OCI-LY1 (cell line): ENCODE data around the gene XCR1.

Source experiments
- H2AFZ ChIP-seq: fragments of 200-600 bp; sonication (generic), shearing (Covaris generic); 2 replicates; pipeline ENCODE4 v1.6.0; 2014; ENCODE audit warnings: antibody characterized with exemption, mild to moderate bottlenecking, low read length
- H3F3A ChIP-seq: fragments of 200-600 bp; sonication (generic), shearing (Covaris generic); 2 replicates; pipeline ENCODE4 v1.6.0; 2014; ENCODE audit warnings: mild to moderate bottlenecking, antibody characterized with exemption, low read length, moderate library complexity; ENCODE audit not compliant: insufficient read depth
- H3K27ac ChIP-seq: fragments of 200-600 bp; sonication (generic); 2 replicates; pipeline ENCODE4 v1.5.1; 2014; ENCODE audit warnings: low read length, mixed run types, mild to moderate bottlenecking, low read depth; ENCODE audit not compliant: poor library complexity, severe bottlenecking
- H3K27me3 ChIP-seq: fragments of 200-600 bp; sonication (generic); 2 replicates; pipeline ENCODE4 v1.6.0; 2014; ENCODE audit warnings: antibody characterized with exemption, mild to moderate bottlenecking, low read length, moderate library complexity; ENCODE audit not compliant: insufficient read depth
- H3K36me3 ChIP-seq: fragments of 200-600 bp; sonication (generic); 2 replicates; pipeline ENCODE4 v1.6.1; 2014; ENCODE audit warnings: mild to moderate bottlenecking, antibody characterized with exemption, low read length, moderate library complexity, mixed read lengths; ENCODE audit not compliant: insufficient read depth
- H3K4me1 ChIP-seq: fragments of 200-600 bp; sonication (generic); 2 replicates; pipeline ENCODE4 v1.5.1; 2014; ENCODE audit warnings: mild to moderate bottlenecking, low read length, moderate library complexity; ENCODE audit not compliant: insufficient read depth, severe bottlenecking
- H3K4me2 ChIP-seq: fragments of 200-600 bp; sonication (generic), shearing (Covaris generic); 2 replicates; pipeline ENCODE4 v1.6.1; 2014; ENCODE audit warnings: low read length
- H3K4me3 ChIP-seq: fragments of 200-600 bp; sonication (generic); 2 replicates; pipeline ENCODE4 v1.5.1; 2014; ENCODE audit warnings: low read length, low read depth, mild to moderate bottlenecking, mixed read lengths; ENCODE audit not compliant: poor library complexity, severe bottlenecking
- H3K79me2 ChIP-seq: fragments of 200-600 bp; shearing (Covaris generic); 2 replicates; pipeline ENCODE4 v1.6.1; 2016; ENCODE audit warnings: mixed run types, low read length, mixed read lengths; ENCODE audit not compliant: insufficient read depth
- H3K9ac ChIP-seq: fragments of 200-600 bp; sonication (generic), shearing (Covaris generic); 2 replicates; pipeline ENCODE4 v1.6.1; 2014; ENCODE audit warnings: mild to moderate bottlenecking, low read length, mixed read lengths
- H3K9me2 ChIP-seq: fragments of 200-600 bp; sonication (generic), shearing (Covaris generic); 2 replicates; pipeline ENCODE4 v1.6.1; 2014; ENCODE audit warnings: low read depth, mild to moderate bottlenecking, low read length, mixed read lengths
- H3K9me3 ChIP-seq: fragments of 200-600 bp; shearing (Covaris generic); 2 replicates; pipeline ENCODE4 v1.6.1; 2014; ENCODE audit warnings: low read length, mixed read lengths
- H4K20me1 ChIP-seq: fragments of 200-600 bp; sonication (generic), shearing (Covaris generic); 2 replicates; pipeline ENCODE4 v1.6.0; 2016; ENCODE audit warnings: mild to moderate bottlenecking, low read length; ENCODE audit not compliant: insufficient read depth
- EZH2 ChIP-seq: fragments of 200-600 bp; sonication (generic), shearing (Covaris generic); IDR thresholded peaks from 2 replicates; pipeline ENCODE4 v1.8.0; 2017; ENCODE audit warnings: borderline replicate concordance, mixed run types, mild to moderate bottlenecking, antibody characterized with exemption, low read length, moderate library complexity, mixed read lengths
- TF ChIP-seq, protein P1 (sequence below): fragments of 200-600 bp; sonication (generic), shearing (Covaris generic); IDR thresholded peaks from 2 replicates; pipeline ENCODE4 v1.5.1; 2017; ENCODE audit warnings: mild to moderate bottlenecking, antibody characterized with exemption, low read length, moderate library complexity, mixed read lengths

The XCR1 gene

DNA sequence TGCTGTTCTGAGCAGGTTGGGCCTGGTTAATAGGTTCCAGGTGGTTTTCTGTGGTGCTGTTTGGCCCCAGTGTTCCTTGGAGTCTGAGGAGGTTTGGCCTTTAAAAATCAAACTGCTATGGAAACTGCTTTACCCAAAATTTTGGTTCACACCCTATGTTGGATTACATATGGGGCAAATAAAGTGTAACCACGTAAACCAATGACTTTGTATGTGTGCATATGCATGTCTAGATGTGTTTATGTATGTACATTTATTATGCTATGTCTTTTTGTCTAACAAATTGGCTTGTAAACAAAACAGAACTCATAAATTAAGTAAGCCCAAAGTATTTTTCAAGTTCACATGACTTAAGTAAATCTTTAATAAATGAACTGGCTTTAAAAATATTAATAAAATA lies 8.9 kb upstream of the XCR1 start:
- Histone ChIP-seq H3F3A (no peaks in the 10 kb centered on the region), H3K9me2 (no peaks in the 10 kb centered on the region), H3K27me3 (no peaks in the 10 kb centered on the region; the same call in 1 of the 2 replicates), H3K27ac (no peak overlapping the region), H3K79me2 (no peaks in the 10 kb centered on the region), H3K4me3 (no peak overlapping the region), H4K20me1 (no peaks in the 10 kb centered on the region), H3K4me2 (no peak overlapping the region), H2AFZ (no peak overlapping the region), H3K9me3 (peaks cover 3% of the 10 kb centered on the region; the same call in 1 of the 2 replicates), H3K9ac (no peak overlapping the region), H3K36me3 (no peaks in the 10 kb centered on the region), H3K4me1 (no peaks in the 10 kb centered on the region)
- no peak for TF ChIP-seq EZH2
- TF ChIP-seq, protein P1, sequence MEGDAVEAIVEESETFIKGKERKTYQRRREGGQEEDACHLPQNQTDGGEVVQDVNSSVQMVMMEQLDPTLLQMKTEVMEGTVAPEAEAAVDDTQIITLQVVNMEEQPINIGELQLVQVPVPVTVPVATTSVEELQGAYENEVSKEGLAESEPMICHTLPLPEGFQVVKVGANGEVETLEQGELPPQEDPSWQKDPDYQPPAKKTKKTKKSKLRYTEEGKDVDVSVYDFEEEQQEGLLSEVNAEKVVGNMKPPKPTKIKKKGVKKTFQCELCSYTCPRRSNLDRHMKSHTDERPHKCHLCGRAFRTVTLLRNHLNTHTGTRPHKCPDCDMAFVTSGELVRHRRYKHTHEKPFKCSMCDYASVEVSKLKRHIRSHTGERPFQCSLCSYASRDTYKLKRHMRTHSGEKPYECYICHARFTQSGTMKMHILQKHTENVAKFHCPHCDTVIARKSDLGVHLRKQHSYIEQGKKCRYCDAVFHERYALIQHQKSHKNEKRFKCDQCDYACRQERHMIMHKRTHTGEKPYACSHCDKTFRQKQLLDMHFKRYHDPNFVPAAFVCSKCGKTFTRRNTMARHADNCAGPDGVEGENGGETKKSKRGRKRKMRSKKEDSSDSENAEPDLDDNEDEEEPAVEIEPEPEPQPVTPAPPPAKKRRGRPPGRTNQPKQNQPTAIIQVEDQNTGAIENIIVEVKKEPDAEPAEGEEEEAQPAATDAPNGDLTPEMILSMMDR, result no peak

- Histone ChIP-seq H3K9me3 (peaks cover 18% of the 10 kb centered on the region), H3K4me2 (no peak overlapping the region), H3K79me2 (no peaks in the 10 kb centered on the region), H2AFZ (no peak overlapping the region), H3K4me3 (no peak overlapping the region), H3K9ac (no peak overlapping the region), H3K27ac (no peak overlapping the region), H3K4me1 (no peaks in the 10 kb centered on the region), H3K27me3 (no peaks in the 10 kb centered on the region; the same call in 1 of the 2 replicates), H3F3A (no peaks in the 10 kb centered on the region), H3K9me2 (no peaks in the 10 kb centered on the region), H3K36me3 (no peaks in the 10 kb centered on the region; the same call in 1 of the 2 replicates), H4K20me1 (no peaks in the 10 kb centered on the region)
- TF ChIP-seq, protein P1, result no peak
- no peak for TF ChIP-seq EZH2
Observed at GRCh38 chr3:46031747-46032146, 4.5 kb upstream of the XCR1 start.

GRCh38 chr3:46031269-46031668 lies 4.0 kb upstream of the XCR1 start:
- Histone ChIP-seq H3K4me3 (no peak overlapping the region), H3K27ac (no peak overlapping the region), H3K27me3 (no peaks in the 10 kb centered on the region; the same call in 1 of the 2 replicates), H3K4me2 (no peak overlapping the region), H3K36me3 (no peaks in the 10 kb centered on the region; the same call in 1 of the 2 replicates), H3K4me1 (no peaks in the 10 kb centered on the region), H3F3A (no peaks in the 10 kb centered on the region), H2AFZ (no peak overlapping the region), H3K9me2 (no peaks in the 10 kb centered on the region), H4K20me1 (no peaks in the 10 kb centered on the region), H3K9ac (no peak overlapping the region), H3K79me2 (no peaks in the 10 kb centered on the region), H3K9me3 (peaks cover 18% of the 10 kb centered on the region)
- no peak for TF ChIP-seq EZH2
- TF ChIP-seq, protein P1, result no peak
